IMR-90 (cell line): ENCODE measurements around the gene ZMAT5. TPM values are rescaled to one million over a fixed set of nuclear protein-coding genes. Genes with fewer than 3 reads are reported as not detected.

Experiments
- ATAC-seq: fragments of 200-7000 bp; cut with Tn5 transposase; 2 replicates; pipeline ENCODE4 v1.9.1; 2020; ENCODE audit warnings: low read depth, mild to moderate bottlenecking, moderate library complexity
- BruUV-seq: library from RNA; stranded (reverse); fragments of 400-500 nt; replicated peaks from 2 replicates; lab custom pipeline; 2021; lab: Mats Ljungman, UMichigan
- CTCF ChIA-PET: fragments of 300-600 bp; formaldehyde crosslinking; extraction: SDS; loops from one replicate; lab custom pipeline; 2021; ENCODE audit warnings: antibody characterized with exemption; lab: Yijun Ruan, JAX
- POLR2A ChIA-PET: fragments of 300-600 bp; sonication (Branson Sonifier 250); formaldehyde crosslinking; loops from one replicate; lab custom pipeline; 2022; ENCODE audit warnings: antibody characterized with exemption; ENCODE audit not compliant: unreplicated experiment; lab: Charles Lee
- DNase-seq: peaks from one replicate; pipeline ENCODE4 v3.0.0; 2013
- H2AFZ ChIP-seq: replicated peaks from 2 replicates; pipeline ENCODE3; 2013; ENCODE audit warnings: low read length, mild to moderate bottlenecking; ENCODE audit not compliant: poor library complexity
- H2AK5ac ChIP-seq: 2 replicates; pipeline ENCODE4 v1.6.1; 2013; ENCODE audit warnings: low read depth, low read length, inconsistent platforms
- H2AK9ac ChIP-seq: replicated peaks from 2 replicates; pipeline ENCODE3; 2013; ENCODE audit warnings: mild to moderate bottlenecking, low read depth, low read length, moderate library complexity; ENCODE audit not compliant: poor library complexity
- H2BK120ac ChIP-seq: 2 replicates; pipeline ENCODE4 v1.6.1; 2013; ENCODE audit warnings: low read depth, low read length, inconsistent platforms
- H2BK15ac ChIP-seq: 3 replicates; pipeline ENCODE4 v1.6.1; 2013; ENCODE audit warnings: low read depth, low read length, inconsistent platforms
- H2BK20ac ChIP-seq: 2 replicates; pipeline ENCODE4 v1.6.1; 2013; ENCODE audit warnings: low read depth, mild to moderate bottlenecking, inconsistent platforms, low read length, moderate library complexity
- H2BK5ac ChIP-seq: 2 replicates; pipeline ENCODE4 v1.6.1; 2013; ENCODE audit warnings: mild to moderate bottlenecking, low read depth, low read length, inconsistent platforms; ENCODE audit not compliant: poor library complexity, severe bottlenecking
- H3K14ac ChIP-seq: replicated peaks from 2 replicates; pipeline ENCODE4 v1.6.1; 2013; ENCODE audit warnings: low read depth, low read length, inconsistent platforms
- H3K18ac ChIP-seq: 2 replicates; pipeline ENCODE4 v1.6.1; 2013; ENCODE audit warnings: low read depth, low read length, control low read depth
- H3K23ac ChIP-seq: 2 replicates; pipeline ENCODE4 v1.6.1; 2013; ENCODE audit warnings: low read depth, low read length, inconsistent platforms
- H3K27ac ChIP-seq: 2 replicates; pipeline ENCODE4 v1.5.1; 2013; ENCODE audit warnings: mild to moderate bottlenecking, control low read depth, low read length; ENCODE audit not compliant: insufficient read depth
- H3K27me3 ChIP-seq: 2 replicates; pipeline ENCODE4 v1.6.1; 2013; ENCODE audit warnings: low read length; ENCODE audit not compliant: control insufficient read depth, insufficient read depth
- H3K36me3 ChIP-seq: 2 replicates; pipeline ENCODE4 v1.6.1; 2013; ENCODE audit warnings: low read length, mixed read lengths; ENCODE audit not compliant: control insufficient read depth, insufficient read depth
- H3K4ac ChIP-seq: 2 replicates; pipeline ENCODE4 v1.6.1; 2013; ENCODE audit warnings: low read depth, low read length, inconsistent platforms
- H3K4me1 ChIP-seq: 2 replicates; pipeline ENCODE4 v1.6.1; 2013; ENCODE audit warnings: low read length, mixed read lengths; ENCODE audit not compliant: control insufficient read depth, insufficient read depth
- H3K4me2 ChIP-seq: 2 replicates; pipeline ENCODE4 v1.6.1; 2013; ENCODE audit warnings: low read depth, mild to moderate bottlenecking, control low read depth, low read length, moderate library complexity
- H3K4me3 ChIP-seq: 2 replicates; pipeline ENCODE4 v1.5.1; 2013; ENCODE audit warnings: low read depth, mild to moderate bottlenecking, control low read depth, low read length, moderate library complexity; ENCODE audit not compliant: insufficient read depth
- H3K56ac ChIP-seq: 2 replicates; pipeline ENCODE4 v1.6.1; 2013; ENCODE audit warnings: low read length, inconsistent platforms; ENCODE audit not compliant: insufficient read depth; ENCODE audit errors: extremely low read depth
- H3K79me1 ChIP-seq, 2 experiments: 2 replicates each; pipeline ENCODE4 v1.6.1; 2013; ENCODE audit warnings: low read length in 2 of 2, inconsistent platforms in 1 of 2, low read depth in 1 of 2
- H3K9ac ChIP-seq: 2 replicates; pipeline ENCODE4 v1.6.1; 2013; ENCODE audit warnings: low read depth, low read length, control low read depth
- H3K9me1 ChIP-seq: 2 replicates; pipeline ENCODE4 v1.6.1; 2013; ENCODE audit warnings: low read length, inconsistent platforms; ENCODE audit not compliant: insufficient read depth
- H3K9me3 ChIP-seq: 2 replicates; pipeline ENCODE4 v1.6.1; 2013; ENCODE audit warnings: low read length; ENCODE audit not compliant: control insufficient read depth, insufficient read depth
- H4K20me1 ChIP-seq: 2 replicates; pipeline ENCODE4 v1.6.1; 2013; ENCODE audit warnings: low read length, inconsistent platforms; ENCODE audit not compliant: insufficient read depth
- H4K5ac ChIP-seq: 2 replicates; pipeline ENCODE4 v1.6.1; 2013; ENCODE audit warnings: mild to moderate bottlenecking, low read depth, low read length, control low read depth
- H4K8ac ChIP-seq, 2 experiments: 2 replicates each; pipeline ENCODE4 v1.6.1; 2013; ENCODE audit warnings: low read depth in 2 of 2, low read length in 2 of 2, control low read depth in 1 of 2, inconsistent platforms in 1 of 2
- H4K91ac ChIP-seq: 2 replicates; pipeline ENCODE4 v1.6.1; 2013; ENCODE audit warnings: low read depth, low read length, inconsistent platforms; ENCODE audit not compliant: insufficient read depth
- BHLHE40 ChIP-seq: fragments of 150-350 bp; IDR thresholded peaks from 2 replicates; pipeline ENCODE4 v1.6.1; 2016; ENCODE audit warnings: mild to moderate bottlenecking, low read depth, low read length
- CEBPB ChIP-seq: IDR thresholded peaks from 2 replicates; pipeline ENCODE4 v1.6.1; 2012; ENCODE audit warnings: low read depth, low read length, improper control_type of control experiment
- CHD1 ChIP-seq: IDR thresholded peaks from 2 replicates; pipeline ENCODE4 v1.6.1; 2012; ENCODE audit warnings: low read depth, low read length, improper control_type of control experiment
- FOS ChIP-seq: fragments of 150-350 bp; IDR thresholded peaks from 2 replicates; pipeline ENCODE4 v1.6.1; 2016; ENCODE audit warnings: low read depth, low read length
- MAFK ChIP-seq: IDR thresholded peaks from 2 replicates; pipeline ENCODE4 v1.6.1; 2012; ENCODE audit warnings: low read depth, low read length, improper control_type of control experiment
- MAZ ChIP-seq: IDR thresholded peaks from 2 replicates; pipeline ENCODE4 v1.6.1; 2012; ENCODE audit warnings: low read depth, mild to moderate bottlenecking, low read length, improper control_type of control experiment, moderate library complexity, borderline replicate concordance
- MXI1 ChIP-seq: IDR thresholded peaks from 2 replicates; pipeline ENCODE4 v1.6.1; 2012; ENCODE audit warnings: low read depth, mild to moderate bottlenecking, low read length, moderate library complexity, borderline replicate concordance
- NFE2L2 ChIP-seq: fragments of 150-350 bp; IDR thresholded peaks from 2 replicates; pipeline ENCODE4 v1.6.1; 2016; ENCODE audit warnings: low read depth, mild to moderate bottlenecking, low read length
- POLR2A ChIP-seq: IDR thresholded peaks from 2 replicates; pipeline ENCODE4 v1.6.1; 2012; ENCODE audit warnings: mild to moderate bottlenecking, low read depth, low read length
- RAD21 ChIP-seq: IDR thresholded peaks from 2 replicates; pipeline ENCODE4 v1.6.1; 2012; ENCODE audit warnings: low read length, improper control_type of control experiment
- RCOR1 ChIP-seq: IDR thresholded peaks from 2 replicates; pipeline ENCODE4 v1.6.1; 2012; ENCODE audit warnings: mild to moderate bottlenecking, low read length, improper control_type of control experiment; ENCODE audit not compliant: insufficient replicate concordance
- RFX5 ChIP-seq: IDR thresholded peaks from 2 replicates; pipeline ENCODE4 v1.8.0; 2012; ENCODE audit warnings: low read depth, mild to moderate bottlenecking, low read length, moderate library complexity
- SMC3 ChIP-seq: fragments of 150-350 bp; IDR thresholded peaks from 2 replicates; pipeline ENCODE4 v1.6.1; 2016; ENCODE audit warnings: low read depth, mild to moderate bottlenecking, antibody characterized with exemption, low read length, moderate library complexity
- WGBS, 2 experiments: methylation state at CpG; one replicate each; pipeline versions ENCODE4 v1.1.5 to v1.1.7; 2013; ENCODE audit warnings: missing lambda C conversion rate in 2 of 2; ENCODE audit not compliant: insufficient read length in 1 of 2; ENCODE audit errors: extremely low coverage in 2 of 2; 5-methylcytosine and 5-hydroxymethylcytosine counted together
- dilution Hi-C: fragments of 300-500 bp; cut with HindIII; formaldehyde crosslinking; loops from one replicate; pipeline ENCODE4 v1.14.3; 2018; ENCODE audit warnings: low sequenced_read_pairs; ENCODE audit not compliant: unreplicated experiment
- in situ Hi-C: fragments of 300-500 bp; cut with MboI; formaldehyde crosslinking; loops from 3 replicates; pipeline ENCODE4 v1.14.3; 2019; ENCODE audit warnings: low sequenced_read_pairs, inconsistent platforms, mixed read lengths
- intact Hi-C: fragments of 100-400 bp; cut with micrococcal nuclease; formaldehyde crosslinking; loops from 2 replicates; pipeline ENCODE4 v1.10.0; 2022
- polyA plus RNA-seq, 3 experiments: library from polyadenylated mRNA; depleted of rRNA; stranded (reverse); fragments of >200 nt; gene quantifications; 2 replicates each; pipeline ENCODE4 v1.2.3, GENCODE V29; 2012; ENCODE audit warnings: low replicate concordance in 1 of 3
- total RNA-seq: library from RNA; depleted of rRNA; stranded (reverse); fragments of >200 nt; gene quantifications from 2 replicates; pipeline ENCODE4 v1.2.3, GENCODE V29; 2012
- TF ChIP-seq, protein P1 (sequence below): conservative IDR thresholded peaks from 2 replicates; pipeline ENCODE4 v1.5.1; 2012; ENCODE audit warnings: mild to moderate bottlenecking, low read depth, low read length, improper control_type of control experiment
- TF ChIP-seq, protein P2 (sequence below): fragments of 150-350 bp; IDR thresholded peaks from 2 replicates; pipeline ENCODE4 v1.6.1; 2016; ENCODE audit warnings: low read depth, mild to moderate bottlenecking, low read length, moderate library complexity, borderline replicate concordance
- TF ChIP-seq, protein P3 (sequence below): fragments of 150-350 bp; IDR thresholded peaks from 2 replicates; pipeline ENCODE4 v1.6.1; 2017; ENCODE audit warnings: mild to moderate bottlenecking, antibody characterized with exemption, low read length, low read depth

Gene ZMAT5
- total and polyA plus RNA-seq, 2 of the 4 experiments (the other 2 are of a cell fraction): 21.7 to 31.8 TPM

GRCh38 chr22:29712119-29712518 lies 54.7 kb downstream of the ZMAT5 start:
- CTCF ChIA-PET: no interaction called here
- intact Hi-C loops: no loop called here
- no peak overlapping the region for H3K4me3 ChIP-seq
- no peak overlapping the region for H2AFZ ChIP-seq
- in situ Hi-C loops: no loop called here
- no peak overlapping the region for H3K9ac ChIP-seq
- H2BK15ac ChIP-seq: no peak overlapping the region
- H3K56ac ChIP-seq: no peak overlapping the region
- no peak overlapping the region for H2BK20ac ChIP-seq
- H3K4me2 ChIP-seq: no peak overlapping the region
- H2AK5ac ChIP-seq: no peak overlapping the region
- no peak overlapping the region for H4K5ac ChIP-seq
- DNase-seq: no peak
- H4K91ac ChIP-seq: no peak overlapping the region
- dilution Hi-C loops: no loop called here
- WGBS, 2 experiments: 77% methylated on average over 2 of the region's 2 CpGs; no CpG with 5 or more reads in 1 of the 2 experiments
- H3K9me3 ChIP-seq: no peaks in the 10 kb centered on the region
- H3K23ac ChIP-seq: no peak overlapping the region
- no peak overlapping the region for H2BK120ac ChIP-seq
- no peaks in the 10 kb centered on the region for H3K9me1 ChIP-seq
- H4K8ac ChIP-seq: no peak overlapping the region
- peaks cover 5% of the 10 kb centered on the region; the same call in 1 of the 2 replicates for H4K20me1 ChIP-seq
- no peak overlapping the region for H3K14ac ChIP-seq
- H3K4ac ChIP-seq: no peak overlapping the region
- no peak overlapping the region for H3K18ac ChIP-seq
- no TSS peak for BruUV-seq
- no peak overlapping the region for H3K27ac ChIP-seq
- no peaks in the 10 kb centered on the region for H3K79me1 ChIP-seq
- H3K4me1 ChIP-seq: no peaks in the 10 kb centered on the region
- H3K36me3 ChIP-seq: no peaks in the 10 kb centered on the region
- no peak overlapping the region for H2BK5ac ChIP-seq
- no peak overlapping the region for H2AK9ac ChIP-seq
- TF ChIP-seq BHLHE40: no peak
- TF ChIP-seq, protein P1, sequence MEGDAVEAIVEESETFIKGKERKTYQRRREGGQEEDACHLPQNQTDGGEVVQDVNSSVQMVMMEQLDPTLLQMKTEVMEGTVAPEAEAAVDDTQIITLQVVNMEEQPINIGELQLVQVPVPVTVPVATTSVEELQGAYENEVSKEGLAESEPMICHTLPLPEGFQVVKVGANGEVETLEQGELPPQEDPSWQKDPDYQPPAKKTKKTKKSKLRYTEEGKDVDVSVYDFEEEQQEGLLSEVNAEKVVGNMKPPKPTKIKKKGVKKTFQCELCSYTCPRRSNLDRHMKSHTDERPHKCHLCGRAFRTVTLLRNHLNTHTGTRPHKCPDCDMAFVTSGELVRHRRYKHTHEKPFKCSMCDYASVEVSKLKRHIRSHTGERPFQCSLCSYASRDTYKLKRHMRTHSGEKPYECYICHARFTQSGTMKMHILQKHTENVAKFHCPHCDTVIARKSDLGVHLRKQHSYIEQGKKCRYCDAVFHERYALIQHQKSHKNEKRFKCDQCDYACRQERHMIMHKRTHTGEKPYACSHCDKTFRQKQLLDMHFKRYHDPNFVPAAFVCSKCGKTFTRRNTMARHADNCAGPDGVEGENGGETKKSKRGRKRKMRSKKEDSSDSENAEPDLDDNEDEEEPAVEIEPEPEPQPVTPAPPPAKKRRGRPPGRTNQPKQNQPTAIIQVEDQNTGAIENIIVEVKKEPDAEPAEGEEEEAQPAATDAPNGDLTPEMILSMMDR: no peak
- TF ChIP-seq RFX5: no peak
- no peak for TF ChIP-seq FOS
- TF ChIP-seq NFE2L2: no peak
- no peak for TF ChIP-seq RAD21
- TF ChIP-seq CEBPB: no peak
- TF ChIP-seq MAFK: no peak
- TF ChIP-seq CHD1: no peak
- TF ChIP-seq POLR2A: no peak
- TF ChIP-seq, protein P2, sequence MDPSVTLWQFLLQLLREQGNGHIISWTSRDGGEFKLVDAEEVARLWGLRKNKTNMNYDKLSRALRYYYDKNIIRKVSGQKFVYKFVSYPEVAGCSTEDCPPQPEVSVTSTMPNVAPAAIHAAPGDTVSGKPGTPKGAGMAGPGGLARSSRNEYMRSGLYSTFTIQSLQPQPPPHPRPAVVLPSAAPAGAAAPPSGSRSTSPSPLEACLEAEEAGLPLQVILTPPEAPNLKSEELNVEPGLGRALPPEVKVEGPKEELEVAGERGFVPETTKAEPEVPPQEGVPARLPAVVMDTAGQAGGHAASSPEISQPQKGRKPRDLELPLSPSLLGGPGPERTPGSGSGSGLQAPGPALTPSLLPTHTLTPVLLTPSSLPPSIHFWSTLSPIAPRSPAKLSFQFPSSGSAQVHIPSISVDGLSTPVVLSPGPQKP: no peak
- TF ChIP-seq SMC3: no peak
- TF ChIP-seq, protein P3, sequence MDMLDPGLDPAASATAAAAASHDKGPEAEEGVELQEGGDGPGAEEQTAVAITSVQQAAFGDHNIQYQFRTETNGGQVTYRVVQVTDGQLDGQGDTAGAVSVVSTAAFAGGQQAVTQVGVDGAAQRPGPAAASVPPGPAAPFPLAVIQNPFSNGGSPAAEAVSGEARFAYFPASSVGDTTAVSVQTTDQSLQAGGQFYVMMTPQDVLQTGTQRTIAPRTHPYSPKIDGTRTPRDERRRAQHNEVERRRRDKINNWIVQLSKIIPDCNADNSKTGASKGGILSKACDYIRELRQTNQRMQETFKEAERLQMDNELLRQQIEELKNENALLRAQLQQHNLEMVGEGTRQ: no peak
- TF ChIP-seq MXI1: no peak
- no peak for TF ChIP-seq RCOR1
- TF ChIP-seq MAZ: no peak
- ATAC-seq: no peak
- H3K27me3 ChIP-seq: peaks cover 60% of the 10 kb centered on the region
- POLR2A ChIA-PET: no interaction called here
